GM20431 (cell line): ENCODE measurements around the gene PPP4C.

Experiments
- in situ Hi-C: fragments of 300-500 bp; cut with MseI, MboI; formaldehyde crosslinking; loops from one replicate; pipeline ENCODE4 v1.15.0; 2020; ENCODE audit warnings: low sequenced_read_pairs; ENCODE audit not compliant: unreplicated experiment

Gene PPP4C

DNA sequence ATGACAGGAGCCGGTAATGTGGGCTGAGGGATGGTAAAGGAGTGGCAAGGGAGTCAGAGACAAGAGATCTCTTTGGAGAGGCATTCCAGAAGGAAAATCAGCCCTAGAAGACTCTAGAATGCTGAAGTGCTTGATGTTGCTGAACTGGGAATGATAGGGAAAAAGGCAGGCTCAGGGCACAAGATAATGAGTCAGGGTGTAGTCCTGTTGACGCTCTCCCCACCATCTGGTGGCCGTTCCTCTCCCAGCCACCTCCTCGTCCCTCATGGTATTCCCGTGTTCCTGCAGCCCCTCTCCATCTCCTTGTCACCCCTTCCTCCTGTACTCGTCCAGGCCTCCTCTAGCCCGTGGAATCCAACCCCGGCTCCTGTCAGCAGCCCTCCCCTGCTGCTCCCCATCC lies 21.3 kb upstream of the PPP4C start:
- in situ Hi-C loops: no loop called here

DNA sequence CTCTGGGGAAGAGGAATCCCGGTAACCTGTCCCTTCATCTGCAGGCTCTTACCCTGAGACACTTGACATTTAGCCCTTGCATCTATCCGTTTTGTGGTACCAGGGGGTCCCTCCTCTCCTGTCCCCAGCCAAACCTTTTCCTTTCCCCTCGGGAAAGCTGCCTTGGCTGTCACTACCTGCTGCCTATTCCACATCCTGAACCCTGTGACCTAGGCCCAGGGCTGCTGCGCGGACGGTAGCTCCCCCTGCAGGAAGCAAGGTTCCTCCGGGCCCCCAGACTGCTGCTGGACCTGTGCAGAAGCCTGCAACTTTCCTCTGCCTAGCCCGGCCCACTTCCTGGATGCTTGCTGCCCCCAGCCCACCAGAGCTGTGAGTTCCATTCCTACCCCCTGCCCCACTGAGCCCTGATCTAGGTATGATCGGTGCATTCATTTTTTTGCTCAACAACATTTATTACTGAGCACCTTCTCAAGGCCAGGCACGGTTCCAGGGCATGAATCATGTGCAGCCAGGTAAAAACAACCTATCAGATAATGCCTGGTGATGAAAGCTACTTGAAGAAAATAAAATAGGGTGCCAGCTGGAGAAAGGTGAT lies 20.7 kb upstream of the PPP4C start:
- in situ Hi-C loops: no loop called here

DNA sequence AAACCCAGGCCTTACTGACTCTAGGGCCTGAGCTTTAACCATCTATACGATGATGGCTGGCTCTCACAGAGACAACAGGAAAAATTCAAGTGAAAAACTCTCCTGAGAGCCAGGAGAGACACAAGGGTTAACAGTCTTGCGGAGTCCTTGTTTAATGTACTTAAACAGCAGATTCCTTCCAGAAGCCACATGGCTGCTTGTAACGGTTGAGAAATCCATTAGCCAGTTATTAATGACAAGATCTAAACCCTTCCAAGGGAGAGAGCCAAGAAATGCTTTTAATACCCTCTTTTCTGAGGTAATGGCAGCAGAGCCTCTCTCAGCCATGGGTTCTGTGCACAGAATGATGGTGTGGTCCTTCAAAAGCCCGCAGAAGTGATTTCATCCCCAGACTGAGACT lies 15.4 kb upstream of the PPP4C start:
- in situ Hi-C loops: no loop called here

DNA sequence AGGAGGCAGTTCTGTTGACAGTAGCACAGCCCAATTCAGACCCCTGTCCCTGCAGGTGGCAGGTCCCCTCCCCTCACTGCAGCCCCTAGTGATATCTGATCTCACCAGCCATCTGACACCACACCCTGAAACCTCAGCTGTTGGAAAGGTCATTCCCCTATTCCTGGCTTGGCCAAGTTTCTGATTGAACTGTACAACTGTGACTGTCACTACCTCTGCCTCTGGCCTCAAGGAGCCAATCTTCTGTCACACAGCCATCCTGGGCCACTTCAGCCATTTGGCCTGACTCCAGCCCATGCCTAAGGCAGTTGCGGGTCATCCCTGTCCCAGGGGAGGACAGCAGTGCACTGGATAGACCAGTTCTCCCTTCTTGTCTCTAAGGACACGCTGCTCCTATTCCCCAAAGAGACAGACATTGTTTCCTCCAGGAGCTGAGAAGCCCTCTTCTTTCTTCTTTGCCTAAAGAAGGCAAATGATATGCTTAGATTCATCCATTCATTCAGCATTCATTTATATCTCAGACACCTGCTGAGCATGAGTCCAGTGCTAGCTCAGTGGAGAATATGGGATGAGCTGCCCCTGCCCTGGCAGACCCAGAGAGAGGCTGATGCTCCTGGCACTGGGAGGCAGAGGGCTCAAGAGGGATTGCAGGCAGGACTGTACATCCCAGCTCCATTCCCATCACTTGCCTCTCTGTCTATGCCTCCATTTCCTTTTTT lies 14.8 kb upstream of the PPP4C start:
- in situ Hi-C loops: no loop called here

DNA sequence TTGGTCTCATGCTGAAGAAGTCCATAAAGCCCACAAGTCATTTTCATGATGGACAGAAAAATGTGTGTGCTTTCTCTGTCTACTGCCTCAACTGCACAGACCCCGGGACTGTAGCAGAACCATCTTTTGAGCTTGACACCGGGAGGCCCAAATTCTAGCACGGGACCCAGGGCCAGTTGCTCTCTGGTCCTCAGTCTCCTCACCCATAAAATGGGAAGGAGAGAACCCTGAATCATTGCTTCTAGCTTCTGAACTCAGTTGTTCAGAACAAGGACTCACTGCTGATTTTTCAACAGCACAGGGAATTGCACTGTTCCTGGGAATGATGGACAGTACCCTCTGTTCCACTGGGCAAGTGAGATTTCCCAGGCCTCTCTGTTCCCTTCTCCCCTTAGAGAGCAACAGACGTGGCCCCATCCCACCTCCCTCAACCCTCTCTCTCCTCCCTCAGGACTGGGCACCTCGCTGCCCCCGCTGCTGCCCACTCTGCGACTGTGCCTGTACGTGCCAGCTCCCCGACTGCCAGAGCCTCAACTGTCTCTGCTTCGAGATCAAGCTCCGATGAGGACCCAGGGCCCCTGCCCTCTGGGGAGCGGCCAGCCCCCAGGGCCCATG lies 12.4 kb upstream of the PPP4C start:
- in situ Hi-C loops: no loop called here

DNA sequence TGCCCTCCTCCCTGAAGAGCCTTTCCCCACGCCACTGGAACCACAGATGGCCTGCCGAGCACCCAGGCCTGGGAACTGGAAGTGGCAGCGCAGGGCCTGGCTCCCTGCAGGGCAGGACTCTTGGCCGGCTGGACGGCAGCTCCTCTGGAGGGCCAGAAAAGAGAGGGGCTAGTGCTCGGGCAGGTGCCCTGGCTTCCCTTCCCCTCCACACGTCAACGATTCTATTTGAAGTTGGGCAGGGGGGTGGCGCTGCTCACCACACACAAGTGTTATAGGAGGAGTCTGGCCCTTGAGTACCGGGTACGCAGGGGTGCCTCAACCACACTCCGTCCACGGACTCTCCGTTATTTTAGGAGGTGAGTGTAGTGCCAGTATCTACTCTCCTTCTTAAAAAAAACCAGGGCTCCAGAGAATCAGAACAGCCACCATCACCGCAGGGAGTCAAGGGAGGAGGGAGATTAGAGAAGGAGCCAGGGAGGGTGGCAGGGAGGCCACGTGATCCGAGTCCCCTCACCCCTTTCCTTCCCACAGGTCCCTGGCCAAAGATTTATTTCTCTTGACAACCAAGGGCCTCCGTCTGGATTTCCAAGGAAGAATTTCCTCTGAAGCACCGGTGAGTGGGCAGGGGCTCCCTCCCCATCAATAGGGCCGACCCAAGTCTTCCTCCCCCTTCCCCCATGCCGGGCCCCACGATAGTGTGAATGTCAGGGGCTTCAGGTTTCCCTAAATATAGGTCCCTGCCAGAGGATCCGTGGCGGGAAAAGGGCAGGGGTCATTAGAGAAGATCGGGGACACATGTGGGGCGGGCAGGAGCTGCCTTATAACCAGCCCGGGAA lies 11.7 kb upstream of the PPP4C start:
- in situ Hi-C loops: no loop called here

DNA sequence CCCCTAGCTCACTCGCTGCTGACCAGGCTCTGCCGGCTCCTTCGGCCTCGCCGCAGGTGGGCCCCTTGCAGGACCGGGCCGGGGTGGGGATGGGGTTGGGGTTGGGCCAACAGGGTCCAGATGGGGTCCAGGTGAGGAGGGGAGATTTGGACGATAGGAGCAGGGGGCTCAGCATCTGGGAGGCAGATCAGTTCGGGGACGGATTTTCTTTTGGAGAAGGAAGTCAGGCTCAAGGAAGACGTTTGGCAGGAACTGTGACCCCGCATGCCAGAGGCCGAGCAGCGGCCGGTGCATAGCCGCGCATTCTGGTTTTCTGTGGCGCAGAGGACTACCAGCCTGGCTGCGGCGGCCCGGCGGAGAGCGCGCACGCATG lies 11.1 kb upstream of the PPP4C start:
- in situ Hi-C loops: no loop called here

DNA sequence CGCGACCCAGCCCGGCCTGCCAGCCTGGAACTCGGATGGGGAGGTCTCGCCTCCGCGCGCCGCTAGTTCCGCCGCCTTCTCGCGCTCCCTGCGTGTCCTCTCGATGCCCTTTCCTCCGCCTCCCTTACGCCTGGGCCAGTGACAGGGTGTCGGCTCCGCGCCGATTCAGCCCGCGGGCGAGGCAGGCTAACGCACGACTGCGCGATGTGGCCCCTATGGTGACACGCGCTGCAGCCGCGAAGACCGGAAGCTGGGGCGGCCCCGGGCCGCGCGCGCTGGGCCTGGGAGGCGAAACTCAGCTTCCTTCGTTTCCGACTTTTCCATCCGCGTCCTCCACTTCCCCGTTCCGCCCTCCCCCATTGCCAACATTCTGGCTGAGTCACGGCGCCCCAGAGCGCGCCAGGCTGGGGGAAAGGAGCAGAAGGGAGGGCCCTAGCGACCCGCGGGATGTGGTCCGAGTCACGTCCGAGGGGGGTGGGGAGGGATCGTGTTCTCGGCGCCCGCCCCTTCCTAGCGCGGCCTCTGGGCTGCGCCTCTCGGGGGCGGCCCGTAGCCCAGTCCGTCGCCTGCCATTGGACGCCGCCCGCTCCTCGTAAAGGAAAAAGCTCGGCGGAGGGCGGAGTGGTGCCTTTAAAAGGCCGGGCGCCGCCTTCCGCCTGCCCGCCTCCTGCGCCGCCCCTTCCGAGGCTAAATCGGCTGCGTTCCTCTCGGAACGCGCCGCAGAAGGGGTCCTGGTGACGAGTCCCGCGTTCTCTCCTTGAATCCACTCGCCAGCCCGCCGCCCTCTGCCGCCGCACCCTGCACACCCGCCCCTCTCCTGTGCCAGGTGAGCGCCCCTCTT lies 10.5 kb upstream of the PPP4C start, which contains the start of gene ALDOA:
ALDOA (plus strand) TSS at position 659 of the 841 bp plus-strand sequence. CDS start 1,138 bp downstream, outside the sequence.
- in situ Hi-C loops: no loop called here

DNA sequence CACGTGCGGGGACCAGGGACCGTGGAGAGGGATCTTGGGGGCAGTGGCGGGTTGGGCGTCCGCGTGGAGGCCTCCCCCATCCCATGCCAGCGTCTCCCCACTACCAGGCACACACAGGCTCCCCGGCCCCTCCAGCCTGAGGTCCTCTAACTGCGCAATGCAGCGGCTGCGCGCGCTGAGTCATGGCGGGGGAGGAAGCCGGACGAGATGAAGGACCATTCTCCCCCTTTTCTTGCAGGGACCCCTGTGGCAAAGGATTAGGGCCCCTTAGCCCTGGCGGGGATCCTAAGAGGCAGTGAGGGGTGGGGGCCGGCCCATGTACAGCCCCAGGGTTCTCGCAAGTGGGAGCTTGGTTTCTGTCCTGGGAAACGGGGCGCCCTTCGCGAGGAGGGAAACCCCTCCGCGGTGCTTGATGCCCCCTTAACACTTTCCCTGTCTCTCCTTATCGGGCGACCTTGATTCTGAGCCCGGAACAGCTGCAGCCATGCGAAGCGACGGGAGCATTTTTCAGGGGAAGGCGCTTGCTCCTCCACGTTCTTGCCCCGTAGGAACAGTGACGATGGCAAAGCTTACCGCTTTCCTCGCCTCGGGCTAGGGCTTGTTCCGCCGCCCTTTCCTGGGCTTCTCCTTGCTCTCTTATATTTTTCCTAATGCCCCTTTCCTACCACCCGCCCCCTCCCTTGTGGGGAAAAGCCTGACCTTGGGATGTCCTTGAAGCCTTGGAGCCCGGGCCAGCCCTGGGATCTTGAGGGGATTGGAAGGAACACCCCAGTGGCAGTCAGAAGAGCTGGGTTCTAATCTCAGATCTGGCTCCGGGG lies 9.6 kb upstream of the PPP4C start:
- in situ Hi-C loops: no loop called here

DNA sequence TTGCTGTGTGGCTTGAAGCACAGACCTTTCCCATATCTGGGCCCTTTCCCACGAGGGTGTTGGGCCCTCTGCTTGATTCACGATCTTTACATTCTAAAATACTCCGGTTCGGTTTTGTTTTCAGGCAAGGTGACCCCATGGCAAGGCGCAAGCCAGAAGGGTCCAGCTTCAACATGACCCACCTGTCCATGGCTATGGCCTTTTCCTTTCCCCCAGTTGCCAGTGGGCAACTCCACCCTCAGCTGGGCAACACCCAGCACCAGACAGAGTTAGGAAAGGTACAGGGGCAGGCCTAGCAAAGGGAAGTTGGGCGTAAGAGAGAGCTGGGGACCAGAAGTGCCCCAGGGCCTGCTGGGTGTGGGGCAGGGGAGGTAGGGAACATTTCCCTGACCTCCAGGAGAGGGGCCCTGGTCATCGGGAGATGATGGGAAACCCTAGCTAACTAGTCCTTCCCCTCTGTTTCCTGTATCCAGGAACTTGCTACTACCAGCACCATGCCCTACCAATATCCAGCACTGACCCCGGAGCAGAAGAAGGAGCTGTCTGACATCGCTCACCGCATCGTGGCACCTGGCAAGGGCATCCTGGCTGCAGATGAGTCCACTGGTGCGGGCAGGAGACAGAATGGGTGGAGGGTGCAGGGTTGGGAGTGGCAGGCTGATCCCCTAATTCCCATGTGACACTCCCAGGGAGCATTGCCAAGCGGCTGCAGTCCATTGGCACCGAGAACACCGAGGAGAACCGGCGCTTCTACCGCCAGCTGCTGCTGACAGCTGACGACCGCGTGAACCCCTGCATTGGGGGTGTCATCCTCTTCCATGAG lies 8.8 kb upstream of the PPP4C start:
- in situ Hi-C loops: no loop called here

DNA sequence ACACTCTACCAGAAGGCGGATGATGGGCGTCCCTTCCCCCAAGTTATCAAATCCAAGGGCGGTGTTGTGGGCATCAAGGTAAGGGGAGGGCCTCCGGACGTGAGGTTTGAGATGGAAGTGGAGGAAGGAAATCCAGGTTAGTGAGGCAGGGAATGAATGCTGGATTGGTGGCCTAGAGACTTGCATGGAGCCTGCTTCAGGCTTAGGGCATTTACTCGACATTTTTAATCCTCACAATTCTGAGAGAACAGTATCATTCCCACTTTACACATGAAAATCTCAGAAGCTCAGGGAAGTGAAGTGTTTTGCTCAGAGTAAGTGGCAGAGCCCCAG lies 8.2 kb upstream of the PPP4C start:
- in situ Hi-C loops: no loop called here

DNA sequence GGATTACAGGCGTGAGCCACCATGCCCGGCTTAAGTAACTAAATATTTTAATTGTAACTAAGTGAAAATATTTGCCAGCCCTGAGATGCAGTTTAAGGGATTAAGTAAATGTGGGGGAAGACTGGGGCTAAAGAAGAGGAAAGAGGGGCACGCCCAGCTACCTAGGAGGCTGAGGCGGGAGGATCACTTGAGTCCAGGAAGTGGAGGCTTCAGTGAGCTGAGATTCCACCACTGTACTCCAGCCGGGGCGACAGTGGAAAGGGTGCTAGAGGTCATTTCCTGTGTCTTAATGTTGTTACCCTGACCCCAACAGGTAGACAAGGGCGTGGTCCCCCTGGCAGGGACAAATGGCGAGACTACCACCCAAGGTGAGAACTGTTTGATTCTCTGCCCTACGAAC lies 7.5 kb upstream of the PPP4C start:
- in situ Hi-C loops: no loop called here

DNA sequence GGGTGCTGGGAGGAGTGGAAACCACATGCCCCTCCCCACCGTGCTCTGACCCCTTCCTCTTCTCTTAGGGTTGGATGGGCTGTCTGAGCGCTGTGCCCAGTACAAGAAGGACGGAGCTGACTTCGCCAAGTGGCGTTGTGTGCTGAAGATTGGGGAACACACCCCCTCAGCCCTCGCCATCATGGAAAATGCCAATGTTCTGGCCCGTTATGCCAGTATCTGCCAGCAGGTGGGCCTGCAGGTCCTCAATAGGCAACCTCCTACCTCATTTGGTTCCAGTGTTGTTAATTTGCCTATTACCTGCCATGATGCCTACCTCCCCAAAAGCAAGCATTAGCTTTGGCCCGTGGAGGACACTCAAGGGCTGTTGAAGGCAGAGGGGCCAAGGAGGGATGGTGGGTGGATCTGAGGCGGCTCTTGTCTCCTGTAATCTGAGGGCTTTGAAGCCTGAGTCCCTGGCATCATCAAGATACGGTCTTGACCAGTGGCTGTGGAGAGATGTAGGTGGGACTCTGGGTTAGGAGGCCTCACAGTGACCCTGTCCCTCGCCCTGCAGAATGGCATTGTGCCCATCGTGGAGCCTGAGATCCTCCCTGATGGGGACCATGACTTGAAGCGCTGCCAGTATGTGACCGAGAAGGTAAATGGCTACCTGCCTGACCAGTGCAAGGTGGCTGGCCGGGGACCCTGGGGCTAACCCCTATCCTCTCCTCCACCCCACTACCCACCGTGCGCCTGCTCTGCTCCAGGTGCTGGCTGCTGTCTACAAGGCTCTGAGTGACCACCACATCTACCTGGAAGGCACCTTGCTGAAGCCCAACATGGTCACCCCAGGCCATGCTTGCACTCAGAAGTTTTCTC lies 6.8 kb upstream of the PPP4C start:
- in situ Hi-C loops: no loop called here

DNA sequence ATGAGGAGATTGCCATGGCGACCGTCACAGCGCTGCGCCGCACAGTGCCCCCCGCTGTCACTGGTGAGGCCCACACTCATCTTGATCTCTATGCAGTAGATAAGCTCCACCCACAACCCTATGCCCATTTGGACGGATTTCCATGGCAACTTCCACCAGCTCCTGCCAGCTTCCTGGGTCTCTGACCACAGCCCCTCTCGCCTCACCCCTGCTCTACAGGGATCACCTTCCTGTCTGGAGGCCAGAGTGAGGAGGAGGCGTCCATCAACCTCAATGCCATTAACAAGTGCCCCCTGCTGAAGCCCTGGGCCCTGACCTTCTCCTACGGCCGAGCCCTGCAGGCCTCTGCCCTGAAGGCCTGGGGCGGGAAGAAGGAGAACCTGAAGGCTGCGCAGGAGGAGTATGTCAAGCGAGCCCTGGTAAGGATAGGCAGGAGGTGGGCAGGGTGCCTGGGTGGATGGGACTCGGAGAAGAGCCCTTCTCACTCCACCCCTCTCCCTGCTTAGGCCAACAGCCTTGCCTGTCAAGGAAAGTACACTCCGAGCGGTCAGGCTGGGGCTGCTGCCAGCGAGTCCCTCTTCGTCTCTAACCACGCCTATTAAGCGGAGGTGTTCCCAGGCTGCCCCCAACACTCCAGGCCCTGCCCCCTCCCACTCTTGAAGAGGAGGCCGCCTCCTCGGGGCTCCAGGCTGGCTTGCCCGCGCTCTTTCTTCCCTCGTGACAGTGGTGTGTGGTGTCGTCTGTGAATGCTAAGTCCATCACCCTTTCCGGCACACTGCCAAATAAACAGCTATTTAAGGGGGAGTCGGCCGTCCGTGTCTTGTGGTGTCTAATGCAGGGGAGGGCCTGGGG lies 6.0 kb upstream of the PPP4C start:
- in situ Hi-C loops: no loop called here

DNA sequence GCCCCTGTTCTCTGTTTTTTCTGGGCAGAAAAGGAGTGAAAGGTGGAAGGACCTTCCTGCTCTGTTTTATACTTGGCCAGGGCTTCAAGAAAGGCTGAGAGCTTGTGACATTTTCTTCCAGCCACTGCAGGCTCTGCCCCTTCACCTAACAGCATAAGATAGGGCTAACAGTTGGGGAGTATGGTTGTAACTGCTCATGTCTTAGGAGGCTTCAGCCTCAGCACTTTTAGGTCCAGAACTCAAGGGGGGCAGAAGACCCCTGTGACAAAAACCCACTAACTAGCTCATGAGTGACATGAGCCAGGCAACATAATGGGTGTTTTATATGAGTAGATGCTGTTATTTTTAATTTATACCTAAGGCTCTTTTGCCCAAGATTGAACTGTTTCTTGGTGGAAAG lies 5.3 kb upstream of the PPP4C start:
- in situ Hi-C loops: no loop called here

DNA sequence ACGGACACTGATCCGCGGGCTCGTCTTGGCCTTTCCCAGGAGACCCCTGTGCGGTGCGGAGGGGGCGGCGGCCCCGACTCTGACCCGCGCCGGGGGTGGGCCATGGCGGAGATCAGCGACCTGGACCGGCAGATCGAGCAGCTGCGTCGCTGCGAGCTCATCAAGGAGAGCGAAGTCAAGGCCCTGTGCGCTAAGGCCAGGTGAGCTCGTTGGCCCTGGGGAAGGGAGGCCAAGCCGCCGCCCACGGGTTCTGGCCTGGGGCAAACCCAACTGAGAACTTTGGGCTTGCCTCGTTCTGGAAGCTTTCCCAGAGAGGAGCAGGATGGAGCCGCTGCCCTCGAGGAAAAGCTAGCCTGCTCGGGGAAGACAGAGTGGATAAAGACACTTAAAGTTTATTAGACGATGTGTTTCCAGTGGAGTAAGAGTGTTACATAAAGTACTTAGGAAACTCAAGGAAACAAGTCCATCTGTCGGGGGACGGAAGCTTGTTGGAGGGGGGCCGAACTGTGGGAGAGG lies 540 bp downstream of the PPP4C start:
- in situ Hi-C loops: no loop called here
